OCI-LY3 (cell line): ENCODE measurements around the gene ARHGAP25.
A peak's percentile ranks its signal among the peaks of the same experiment; 100 is the strongest.

Experiments used
- H2AFZ ChIP-seq: fragments of 200-600, 300-600 bp; shearing (Covaris generic); 2 replicates; pipeline ENCODE4 v1.6.0; 2014; ENCODE audit warnings: antibody characterized with exemption, low read depth, low read length
- H3K27ac ChIP-seq: fragments of 200-600, 300-600 bp; sonication (generic); 2 replicates; pipeline ENCODE4 v1.5.1; 2014; ENCODE audit warnings: mild to moderate bottlenecking, low read length, moderate library complexity, mixed read lengths
- H3K27me3 ChIP-seq: fragments of 200-600, 300-600 bp; sonication (generic); 2 replicates; pipeline ENCODE4 v1.6.1; 2014; ENCODE audit warnings: low read depth, low read length, mixed read lengths
- H3K36me3 ChIP-seq: fragments of 200-600, 300-600 bp; sonication (generic); replicated peaks from 2 replicates; pipeline ENCODE3; 2014; ENCODE audit warnings: low read depth, low read length, mixed read lengths
- H3K4me1 ChIP-seq: fragments of 300-600, 200-600 bp; sonication (generic); 2 replicates; pipeline ENCODE4 v1.6.1; 2014; ENCODE audit warnings: low read length, mixed read lengths
- H3K4me2 ChIP-seq: fragments of 200-600, 300-600 bp; sonication (generic); 2 replicates; pipeline ENCODE4 v1.6.1; 2014; ENCODE audit warnings: low read length, mixed read lengths
- H3K4me3 ChIP-seq: fragments of 300-600, 200-600 bp; sonication (generic); 2 replicates; pipeline ENCODE4 v1.5.1; 2014; ENCODE audit warnings: antibody characterized with exemption, mild to moderate bottlenecking, low read length, moderate library complexity
- H3K79me2 ChIP-seq: fragments of 300-600, 200-600 bp; shearing (Covaris generic); 2 replicates; pipeline ENCODE4 v1.6.1; 2014; ENCODE audit warnings: mild to moderate bottlenecking, low read length, mixed read lengths
- H3K9ac ChIP-seq: fragments of 300-600, 200-600 bp; shearing (Covaris generic); 2 replicates; pipeline ENCODE4 v1.6.0; 2014; ENCODE audit warnings: mild to moderate bottlenecking, low read length, moderate library complexity
- H3K9me3 ChIP-seq: fragments of 200-600, 300-600 bp; shearing (Covaris generic); 2 replicates; pipeline ENCODE4 v1.6.1; 2014; ENCODE audit warnings: low read length, mixed read lengths; ENCODE audit not compliant: insufficient read depth
- H4K20me1 ChIP-seq: fragments of 200-600, 300-600 bp; sonication (generic); 2 replicates; pipeline ENCODE4 v1.6.1; 2016; ENCODE audit warnings: low read length, mixed read lengths; ENCODE audit not compliant: insufficient read depth
- EZH2phosphoT487 ChIP-seq: fragments of 200-600 bp; shearing (Covaris generic); IDR thresholded peaks from 2 replicates; pipeline ENCODE4 v1.6.1; 2018; ENCODE audit warnings: antibody characterized with exemption, mixed run types, low read depth
- TF ChIP-seq, protein P1 (sequence below): fragments of 200-600, 300-600 bp; sonication (generic); IDR thresholded peaks from 2 replicates; pipeline ENCODE4 v1.5.1; 2014; ENCODE audit warnings: antibody characterized with exemption, low read length, low read depth

Gene ARHGAP25

DNA sequence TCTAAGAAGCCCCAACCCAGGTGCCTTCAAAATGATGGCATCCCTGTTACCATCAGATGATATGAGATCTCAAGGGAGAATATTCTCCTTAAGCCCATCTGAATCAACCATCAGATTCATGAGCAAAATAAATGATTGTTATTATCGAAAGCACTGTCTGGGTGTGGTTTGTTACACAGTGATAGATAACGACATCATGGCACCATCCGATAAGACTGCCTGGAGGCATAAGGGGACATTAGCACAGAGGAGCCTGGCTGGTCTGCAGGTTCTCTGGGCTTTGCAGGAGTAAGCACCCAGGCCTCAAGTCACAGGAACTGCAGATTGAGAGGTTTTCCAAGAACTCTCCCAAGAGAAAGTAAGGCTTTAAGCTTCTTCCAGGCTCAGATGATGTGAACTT, 120.9 kb downstream of the ARHGAP25 start:
- H3K36me3 ChIP-seq = no peaks in the 10 kb centered on the region
- H3K79me2 ChIP-seq = no peaks in the 10 kb centered on the region
- no peak overlapping the region for H2AFZ ChIP-seq
- H3K27me3 ChIP-seq = no peaks in the 10 kb centered on the region
- H3K27ac ChIP-seq = no peak overlapping the region
- TF ChIP-seq, protein P1, sequence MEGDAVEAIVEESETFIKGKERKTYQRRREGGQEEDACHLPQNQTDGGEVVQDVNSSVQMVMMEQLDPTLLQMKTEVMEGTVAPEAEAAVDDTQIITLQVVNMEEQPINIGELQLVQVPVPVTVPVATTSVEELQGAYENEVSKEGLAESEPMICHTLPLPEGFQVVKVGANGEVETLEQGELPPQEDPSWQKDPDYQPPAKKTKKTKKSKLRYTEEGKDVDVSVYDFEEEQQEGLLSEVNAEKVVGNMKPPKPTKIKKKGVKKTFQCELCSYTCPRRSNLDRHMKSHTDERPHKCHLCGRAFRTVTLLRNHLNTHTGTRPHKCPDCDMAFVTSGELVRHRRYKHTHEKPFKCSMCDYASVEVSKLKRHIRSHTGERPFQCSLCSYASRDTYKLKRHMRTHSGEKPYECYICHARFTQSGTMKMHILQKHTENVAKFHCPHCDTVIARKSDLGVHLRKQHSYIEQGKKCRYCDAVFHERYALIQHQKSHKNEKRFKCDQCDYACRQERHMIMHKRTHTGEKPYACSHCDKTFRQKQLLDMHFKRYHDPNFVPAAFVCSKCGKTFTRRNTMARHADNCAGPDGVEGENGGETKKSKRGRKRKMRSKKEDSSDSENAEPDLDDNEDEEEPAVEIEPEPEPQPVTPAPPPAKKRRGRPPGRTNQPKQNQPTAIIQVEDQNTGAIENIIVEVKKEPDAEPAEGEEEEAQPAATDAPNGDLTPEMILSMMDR = no peak
- TF ChIP-seq EZH2phosphoT487 = no peak
- H3K4me3 ChIP-seq = no peak overlapping the region
- peaks cover 42% of the 10 kb centered on the region for H3K4me1 ChIP-seq
- no peaks in the 10 kb centered on the region for H4K20me1 ChIP-seq
- H3K4me2 ChIP-seq = no peak overlapping the region
- H3K9me3 ChIP-seq = no peaks in the 10 kb centered on the region
- H3K9ac ChIP-seq = no peak overlapping the region

DNA sequence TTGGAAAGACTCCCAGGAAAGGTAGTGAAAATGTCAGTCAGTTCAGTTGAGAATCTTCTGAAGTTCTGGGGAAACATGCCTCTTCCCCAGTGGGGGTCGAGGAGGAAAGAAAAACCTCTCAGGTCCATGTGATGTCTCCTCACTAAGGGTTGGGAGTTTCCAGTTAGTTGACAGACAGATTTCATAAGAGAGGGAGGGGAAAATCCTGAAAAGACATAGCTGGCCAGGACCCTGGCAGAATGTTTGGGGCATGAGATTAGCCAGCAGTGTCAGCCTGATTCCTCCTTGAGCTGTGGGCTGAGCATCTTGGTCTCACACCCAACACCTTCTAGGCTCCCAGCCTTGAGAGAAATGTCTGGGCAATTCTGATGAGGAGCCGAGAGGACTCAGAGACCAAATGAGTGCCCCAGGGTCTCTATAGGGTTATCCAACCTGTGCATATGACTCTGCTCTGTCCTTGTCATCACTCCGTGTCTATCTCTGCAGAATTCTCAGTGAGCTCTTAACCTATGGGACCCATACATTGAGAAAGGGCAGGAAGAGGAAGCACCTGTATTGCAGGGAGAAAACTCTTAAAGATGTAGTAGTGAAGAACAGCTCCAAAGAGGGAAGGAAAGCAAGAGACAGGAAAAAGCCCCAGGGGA, 122.7 kb downstream of the ARHGAP25 start:
- TF ChIP-seq, protein P1 = no peak
- no peak for TF ChIP-seq EZH2phosphoT487
- H3K9ac ChIP-seq = peak overlapping the region; percentile 58
- H3K4me3 ChIP-seq = peak overlapping the region; percentile 38
- H3K36me3 ChIP-seq = no peaks in the 10 kb centered on the region
- peaks cover 57% of the 10 kb centered on the region for H3K4me1 ChIP-seq
- H2AFZ ChIP-seq = no peak overlapping the region
- no peaks in the 10 kb centered on the region for H3K79me2 ChIP-seq
- no peaks in the 10 kb centered on the region for H3K9me3 ChIP-seq
- H3K27ac ChIP-seq = peak overlapping the region; percentile 90
- no peaks in the 10 kb centered on the region for H4K20me1 ChIP-seq
- H3K4me2 ChIP-seq = peak overlapping the region; percentile 81
- H3K27me3 ChIP-seq = no peaks in the 10 kb centered on the region

DNA sequence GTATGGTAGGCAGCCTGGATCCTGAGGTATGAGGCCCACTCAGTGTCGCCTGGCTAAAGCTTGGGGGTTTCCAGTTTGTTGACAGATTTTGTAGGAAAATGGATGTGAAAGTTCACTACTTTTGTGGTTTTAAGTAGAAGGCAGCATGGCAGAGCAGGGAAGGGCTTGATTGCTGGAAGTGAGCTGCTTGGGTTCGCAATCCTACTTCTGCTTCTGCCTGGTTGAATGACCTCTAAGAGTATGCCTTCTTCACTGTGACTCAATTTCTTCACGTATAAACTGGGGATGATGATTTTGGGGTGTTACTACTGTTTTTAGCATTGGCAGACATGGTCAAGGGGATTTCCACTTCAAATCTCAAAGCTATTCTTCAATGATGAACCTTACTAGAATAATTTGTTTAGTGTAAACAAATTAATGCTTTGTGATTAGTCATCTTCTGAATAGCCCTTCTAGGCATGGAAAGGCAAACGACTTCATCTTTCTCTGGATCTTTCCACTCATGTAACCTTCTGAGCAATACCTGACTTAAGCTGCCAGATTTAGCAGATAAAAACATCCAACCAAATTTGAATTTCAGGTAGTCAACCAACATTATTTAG, 123.3 kb downstream of the ARHGAP25 start:
- no peaks in the 10 kb centered on the region for H3K36me3 ChIP-seq
- no peak for TF ChIP-seq EZH2phosphoT487
- TF ChIP-seq, protein P1 = no peak
- H4K20me1 ChIP-seq = no peaks in the 10 kb centered on the region
- peaks cover 57% of the 10 kb centered on the region for H3K4me1 ChIP-seq
- H3K4me2 ChIP-seq = peak overlapping the region; percentile 81
- H3K79me2 ChIP-seq = no peaks in the 10 kb centered on the region
- peak overlapping the region; percentile 90 for H3K27ac ChIP-seq
- peak overlapping the region; percentile 60 for H3K4me3 ChIP-seq
- no peaks in the 10 kb centered on the region for H3K27me3 ChIP-seq
- H3K9me3 ChIP-seq = no peaks in the 10 kb centered on the region
- no peak overlapping the region for H2AFZ ChIP-seq
- peak overlapping the region; percentile 58 for H3K9ac ChIP-seq

DNA sequence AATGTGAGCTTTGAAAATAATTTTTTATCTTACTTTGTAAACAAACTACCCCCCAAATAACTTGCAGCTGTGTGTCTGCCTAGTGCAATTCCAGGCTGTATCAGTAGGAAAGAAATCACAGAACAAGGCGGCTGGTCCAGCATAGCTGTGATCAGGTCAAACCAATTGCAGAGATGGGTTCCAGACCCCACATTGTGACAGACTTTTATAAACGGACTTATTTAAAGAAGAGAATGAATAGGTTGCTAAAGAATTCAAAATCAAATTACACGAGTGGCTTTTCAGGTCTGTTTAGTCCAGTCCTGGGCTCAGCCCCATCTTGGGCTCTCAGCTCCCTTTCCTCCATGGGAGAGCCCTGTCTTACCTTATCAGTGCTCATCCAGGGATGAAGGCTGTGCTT, 125.5 kb downstream of the ARHGAP25 start:
- Histone ChIP-seq H3K27me3 (no peaks in the 10 kb centered on the region), H2AFZ (no peak overlapping the region), H3K4me2 (no peak overlapping the region), H3K27ac (no peak overlapping the region), H3K36me3 (no peaks in the 10 kb centered on the region), H3K9me3 (no peaks in the 10 kb centered on the region), H3K4me3 (no peak overlapping the region), H3K4me1 (peaks cover 57% of the 10 kb centered on the region), H3K9ac (no peak overlapping the region), H3K79me2 (no peaks in the 10 kb centered on the region), H4K20me1 (no peaks in the 10 kb centered on the region)
- TF ChIP-seq EZH2phosphoT487 = no peak
- TF ChIP-seq, protein P1 = no peak
